Esophagus muscularis mucosa (tissue), 4 donors: ENCODE measurements around the gene RAD51B.

Experiments
- EP300 ChIP-seq: sonication (generic); formaldehyde crosslinking; IDR thresholded peaks from one replicate; pipeline ENCODE4 v1.6.1; 2017; ENCODE audit warnings: antibody characterized with exemption
- POLR2A ChIP-seq: fragments of 450-650 bp; IDR thresholded peaks from one replicate; pipeline ENCODE4 v1.6.1; 2017; ENCODE audit warnings: antibody characterized with exemption, moderate library complexity, mild to moderate bottlenecking, low read depth
- TF ChIP-seq, protein P1 (sequence below), 3 experiments: fragments of 200-600 bp in 2 of 3; fragments of 450-650 bp in 1 of 3; sonication (generic) in 2 of 3; IDR thresholded peaks; one replicate each; pipeline ENCODE4 v1.5.1; 2017 to 2019; ENCODE audit warnings: antibody characterized with exemption in 3 of 3, mild to moderate bottlenecking in 2 of 3, moderate library complexity in 1 of 3

- TF ChIP-seq, protein P1, sequence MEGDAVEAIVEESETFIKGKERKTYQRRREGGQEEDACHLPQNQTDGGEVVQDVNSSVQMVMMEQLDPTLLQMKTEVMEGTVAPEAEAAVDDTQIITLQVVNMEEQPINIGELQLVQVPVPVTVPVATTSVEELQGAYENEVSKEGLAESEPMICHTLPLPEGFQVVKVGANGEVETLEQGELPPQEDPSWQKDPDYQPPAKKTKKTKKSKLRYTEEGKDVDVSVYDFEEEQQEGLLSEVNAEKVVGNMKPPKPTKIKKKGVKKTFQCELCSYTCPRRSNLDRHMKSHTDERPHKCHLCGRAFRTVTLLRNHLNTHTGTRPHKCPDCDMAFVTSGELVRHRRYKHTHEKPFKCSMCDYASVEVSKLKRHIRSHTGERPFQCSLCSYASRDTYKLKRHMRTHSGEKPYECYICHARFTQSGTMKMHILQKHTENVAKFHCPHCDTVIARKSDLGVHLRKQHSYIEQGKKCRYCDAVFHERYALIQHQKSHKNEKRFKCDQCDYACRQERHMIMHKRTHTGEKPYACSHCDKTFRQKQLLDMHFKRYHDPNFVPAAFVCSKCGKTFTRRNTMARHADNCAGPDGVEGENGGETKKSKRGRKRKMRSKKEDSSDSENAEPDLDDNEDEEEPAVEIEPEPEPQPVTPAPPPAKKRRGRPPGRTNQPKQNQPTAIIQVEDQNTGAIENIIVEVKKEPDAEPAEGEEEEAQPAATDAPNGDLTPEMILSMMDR (IDR thresholded peaks at IDR 0.05): no peak
- TF ChIP-seq EP300 (no peak), POLR2A (no peak)
Measured at GRCh38 chr14:68051146-68051545, 231.6 kb downstream of the RAD51B start.
